ENCODE results near the gene NFATC2. TPM values are rescaled to one million over a fixed set of nuclear protein-coding genes. Genes with fewer than 3 reads are reported as not detected.
"Not testable (repeated sequence)": the region's sequence is repeated elsewhere in the genome, so short reads cannot be mapped to it uniquely, and the experiment has no call there.

The NFATC2 gene
- total RNA-seq, 1 experiment from 2014 or later = 15.8 TPM

- CTCF ChIA-PET = interaction anchor here (1.4 kb wide), 1 partner anchor 360 kb away, joined by 4 read pairs; no protein-coding TSS in a partner anchor
These were observed 194.7 kb downstream of the NFATC2 start for GRCh38 chr20:51347831-51348230.

GRCh38 chr20:51346686-51347485, 195.6 kb downstream of the NFATC2 start:
- H3K4me3 Mint-ChIP-seq (ENCODE audit: low read depth, unreplicated experiment) = no peak overlapping the region
- no peak for DNase-seq
- H3K36me3 Mint-ChIP-seq (ENCODE audit: insufficient read depth, unreplicated experiment) = no peaks in the 10 kb centered on the region
- CTCF ChIA-PET = interaction anchor here (0.6 kb wide), 1 partner anchor 802 kb away, joined by 5 read pairs; no protein-coding TSS in a partner anchor
- H3K9me3 Mint-ChIP-seq (ENCODE audit: low read depth, unreplicated experiment) = peaks cover 2% of the 10 kb centered on the region
- no peak for TF ChIP-seq CTCF (IDR thresholded peaks at IDR 0.05; ENCODE audit: unreplicated experiment)
- peaks cover 80% of the 10 kb centered on the region for H3K27me3 Mint-ChIP-seq (ENCODE audit: unreplicated experiment)
- intact Hi-C loops (cut with micrococcal nuclease; ENCODE audit: unreplicated experiment) = loop anchor here (1.0 kb wide), 1 partner anchor 17 kb away; no protein-coding TSS in a partner anchor
- H3K27ac Mint-ChIP-seq (ENCODE audit: unreplicated experiment) = no peak overlapping the region
- H3K4me1 Mint-ChIP-seq (ENCODE audit: low read depth, unreplicated experiment) = no peaks in the 10 kb centered on the region
- BruUV-seq (replicated peaks) = no TSS peak

More at GRCh38 chr20:51347831-51348230, 194.7 kb downstream of the NFATC2 start:
- TF ChIP-seq CTCF (IDR thresholded peaks at IDR 0.05; ENCODE audit: unreplicated experiment) = no peak
- intact Hi-C loops (cut with micrococcal nuclease; ENCODE audit: unreplicated experiment) = no loop called here
- Mint-ChIP-seq H3K27me3 (ENCODE audit: unreplicated experiment) (peaks cover 72% of the 10 kb centered on the region), H3K9me3 (ENCODE audit: low read depth, unreplicated experiment) (peaks cover 2% of the 10 kb centered on the region), H3K4me1 (ENCODE audit: low read depth, unreplicated experiment) (no peaks in the 10 kb centered on the region), H3K36me3 (ENCODE audit: insufficient read depth, unreplicated experiment) (no peaks in the 10 kb centered on the region), H3K27ac (ENCODE audit: unreplicated experiment) (no peak overlapping the region), H3K4me3 (ENCODE audit: low read depth, unreplicated experiment) (no peak overlapping the region)
- DNase-seq = no peak
- no TSS peak for BruUV-seq (replicated peaks)

GRCh38 chr20:51345601-51346101, 196.9 kb downstream of the NFATC2 start:
- no peak for TF ChIP-seq CTCF (IDR thresholded peaks at IDR 0.05; ENCODE audit: unreplicated experiment)
- Mint-ChIP-seq H3K4me1 (ENCODE audit: low read depth, unreplicated experiment) (no peaks in the 10 kb centered on the region), H3K9me3 (ENCODE audit: low read depth, unreplicated experiment) (peaks cover 2% of the 10 kb centered on the region), H3K4me3 (ENCODE audit: low read depth, unreplicated experiment) (no peak overlapping the region), H3K27ac (ENCODE audit: unreplicated experiment) (no peak overlapping the region), H3K27me3 (ENCODE audit: unreplicated experiment) (peaks cover 92% of the 10 kb centered on the region), H3K36me3 (ENCODE audit: insufficient read depth, unreplicated experiment) (no peaks in the 10 kb centered on the region)
- no TSS peak for BruUV-seq (replicated peaks)
- no peak for DNase-seq
- CTCF ChIA-PET = no interaction called here
- intact Hi-C loops (cut with micrococcal nuclease; ENCODE audit: unreplicated experiment) = loop anchor here (1.0 kb wide), 1 partner anchor 15 kb away; no protein-coding TSS in a partner anchor

GRCh38 chr20:51343802-51344201, 198.7 kb downstream of the NFATC2 start:
- H3K4me1 Mint-ChIP-seq (ENCODE audit: low read depth, unreplicated experiment); BruUV-seq (replicated peaks); H3K27ac Mint-ChIP-seq (ENCODE audit: unreplicated experiment); H3K9me3 Mint-ChIP-seq (ENCODE audit: low read depth, unreplicated experiment); intact Hi-C loops (cut with micrococcal nuclease; ENCODE audit: unreplicated experiment); H3K4me3 Mint-ChIP-seq (ENCODE audit: low read depth, unreplicated experiment); H3K36me3 Mint-ChIP-seq (ENCODE audit: insufficient read depth, unreplicated experiment); DNase-seq: not testable (repeated sequence)
- CTCF ChIA-PET = interaction anchor here (0.7 kb wide), 1 partner anchor 10 kb away, joined by 3 read pairs; no protein-coding TSS in a partner anchor
- peaks cover 86% of the 10 kb centered on the region for H3K27me3 Mint-ChIP-seq (ENCODE audit: unreplicated experiment)
